Measurements from ENCODE around the gene TNKS1BP1.
"Not testable (repeated sequence)": the region's sequence is repeated elsewhere in the genome, so short reads cannot be mapped to it uniquely, and the experiment has no call there.

The TNKS1BP1 gene

GRCh38 chr11:57354699-57355098 is 29.9 kb upstream of the TNKS1BP1 start:
- peak; percentile 90 to 91 for DNase-seq

- DNase-seq = no peak
Observed at GRCh38 chr11:57353852-57354251, 29.1 kb upstream of the TNKS1BP1 start.

GRCh38 chr11:57353446-57353845 is 28.7 kb upstream of the TNKS1BP1 start:
- DNase-seq = no peak

- no peak for DNase-seq
Observed at GRCh38 chr11:57353036-57353435, 28.3 kb upstream of the TNKS1BP1 start.

- DNase-seq = peak; percentile 18 to 42
Observed at GRCh38 chr11:57349491-57350274, 24.9 kb upstream of the TNKS1BP1 start.

- DNase-seq = no peak
Observed at GRCh38 chr11:57348636-57349313, 24.0 kb upstream of the TNKS1BP1 start.

GRCh38 chr11:57348052-57348451 is 23.3 kb upstream of the TNKS1BP1 start:
- DNase-seq = no peak

GRCh38 chr11:57347336-57347735 is 22.6 kb upstream of the TNKS1BP1 start:
- no peak for DNase-seq

DNA sequence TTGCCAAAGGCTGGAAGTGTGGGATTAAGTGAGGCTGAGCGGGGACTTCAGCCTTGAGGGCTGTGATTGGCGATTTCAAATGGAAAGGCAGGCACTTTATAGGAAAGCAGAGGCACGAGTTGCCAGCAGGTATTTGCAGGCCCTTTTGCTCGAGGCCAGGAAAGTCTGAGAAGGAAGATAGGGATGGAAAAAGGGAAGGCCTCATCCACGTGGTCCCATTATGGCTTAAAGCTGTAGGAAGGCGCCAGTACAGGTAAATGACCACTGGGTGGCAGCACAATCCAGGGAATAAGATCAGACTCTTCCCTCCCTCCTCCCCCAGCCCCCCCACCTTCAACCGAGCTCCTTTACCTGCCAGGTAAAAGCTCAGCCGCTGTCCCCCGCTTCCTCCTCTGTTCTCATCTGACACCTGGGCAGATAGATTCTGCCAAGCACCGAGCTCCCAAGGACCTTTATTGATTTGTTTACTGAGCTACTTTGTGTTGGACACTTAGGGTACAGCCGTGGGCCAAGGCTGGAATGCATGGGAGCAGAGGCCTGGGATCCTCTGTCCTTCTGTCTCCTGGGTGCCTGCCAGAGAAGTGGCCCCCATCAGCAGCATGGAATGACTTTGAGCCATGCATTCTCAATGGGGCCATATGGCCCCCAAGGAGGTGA is 20.9 kb upstream of the TNKS1BP1 start:
- DNase-seq = peak; percentile 70 to 80

- no peak for DNase-seq
Observed at GRCh38 chr11:57344826-57345225, 20.1 kb upstream of the TNKS1BP1 start.

- DNase-seq = no peak
Observed at GRCh38 chr11:57343825-57344224, 19.1 kb upstream of the TNKS1BP1 start.

DNA sequence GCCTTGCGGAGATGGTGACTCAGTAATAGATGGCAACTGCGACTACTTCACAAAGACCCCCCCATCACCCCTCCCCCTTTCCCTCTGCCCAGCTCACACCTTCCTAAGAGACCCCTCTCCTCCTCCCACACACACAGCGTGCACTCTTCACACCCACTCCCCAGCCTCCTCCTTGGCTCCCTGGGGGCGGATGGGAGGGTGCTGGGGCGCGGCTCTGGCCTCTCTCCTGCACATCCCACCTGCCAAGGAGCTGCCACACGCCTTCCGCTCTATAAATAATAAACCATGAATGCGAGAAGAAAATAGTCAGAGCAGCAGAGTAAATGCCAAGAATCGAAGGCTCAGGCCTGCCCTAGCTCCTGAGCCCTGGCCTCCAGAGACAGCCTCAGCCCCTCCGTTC is 17.9 kb upstream of the TNKS1BP1 start:
- DNase-seq = no peak

DNA sequence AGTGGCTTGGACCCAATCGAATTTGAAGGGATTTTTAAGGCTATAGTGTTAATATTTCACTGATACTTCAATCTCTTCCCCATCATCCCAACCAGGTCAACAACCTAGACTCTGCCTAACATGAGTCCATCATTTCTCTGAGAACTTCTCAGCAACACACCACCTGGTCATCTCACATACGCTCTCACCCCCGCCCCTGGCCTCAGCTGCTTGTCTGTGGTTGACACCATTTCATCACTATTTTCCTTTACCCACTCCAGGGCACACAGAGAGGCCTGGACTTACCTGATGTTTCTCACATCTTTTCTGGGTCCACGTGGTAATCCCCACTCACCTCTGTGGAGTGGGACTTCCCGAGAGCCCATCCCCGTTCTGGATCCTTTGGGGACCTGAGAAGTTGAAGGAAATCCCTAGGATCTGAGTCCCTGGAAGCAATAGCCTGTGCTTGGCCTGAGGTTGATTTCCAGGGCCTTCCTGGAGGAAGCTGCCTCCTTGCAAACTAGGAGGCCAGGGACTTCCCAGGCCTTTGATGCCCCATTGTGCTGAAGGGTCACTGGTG is 16.6 kb upstream of the TNKS1BP1 start:
- no peak for DNase-seq

GRCh38 chr11:57340039-57340615 is 15.4 kb upstream of the TNKS1BP1 start:
- peak; percentile 46 to 58 for DNase-seq

- no peak for DNase-seq
Observed at GRCh38 chr11:57339328-57339727, 14.6 kb upstream of the TNKS1BP1 start.

DNA sequence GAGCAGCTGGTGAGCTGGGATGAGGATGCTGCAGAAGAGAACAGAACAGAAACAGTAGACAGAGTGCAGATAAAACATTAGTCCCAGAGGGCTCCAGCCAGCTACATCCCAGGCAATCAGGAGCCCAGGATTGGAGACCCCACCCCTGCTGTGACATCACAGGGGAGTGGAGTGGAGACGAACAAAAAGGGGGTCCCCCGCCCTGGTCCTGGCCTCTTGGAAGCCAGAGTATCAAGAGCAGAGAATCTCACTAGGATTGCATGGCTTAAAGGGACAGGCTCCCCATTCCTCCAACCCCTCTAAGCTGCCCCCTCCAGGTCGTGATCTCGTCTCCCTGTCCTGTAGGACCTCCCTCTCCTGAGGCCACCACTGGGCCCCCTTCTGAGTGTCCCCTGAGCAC is 13.4 kb upstream of the TNKS1BP1 start, which contains the start of gene P2RX3:
P2RX3 (plus strand) TSS at position 211 of the 400 bp plus-strand sequence. CDS start 199 bp downstream, outside the sequence.
- DNase-seq = no peak

GRCh38 chr11:57336856-57337255 is 12.1 kb upstream of the TNKS1BP1 start:
- not testable (repeated sequence) for DNase-seq

DNA sequence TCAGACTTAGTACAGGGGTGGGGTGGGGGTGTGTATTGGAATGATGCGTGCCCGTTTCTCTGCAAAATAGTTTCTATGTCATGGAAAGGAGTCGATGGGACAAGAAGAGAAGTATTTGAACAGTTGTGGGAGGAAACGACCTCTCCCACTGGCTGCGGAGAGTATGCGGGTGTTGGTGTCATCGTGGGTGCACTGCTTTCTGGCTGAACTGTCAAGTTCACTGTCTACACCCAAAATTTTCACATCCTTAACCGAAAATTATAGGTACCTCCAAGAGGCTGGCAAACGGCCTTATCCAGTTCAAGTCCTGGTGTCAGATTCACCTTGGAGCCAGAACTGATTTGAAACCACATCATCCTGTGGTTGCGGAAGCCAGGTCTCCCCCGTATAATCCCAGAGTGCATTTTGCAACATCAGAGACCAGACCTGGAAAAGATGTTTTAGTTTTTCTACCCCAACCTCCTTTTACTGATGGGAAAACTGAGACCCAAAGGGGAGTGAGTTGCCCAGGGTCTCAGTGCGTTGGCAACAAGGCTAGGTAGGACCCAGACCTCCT is 11.4 kb upstream of the TNKS1BP1 start:
- no peak for DNase-seq

- DNase-seq = peak; percentile 90 to 93
Observed at GRCh38 chr11:57335343-57336110, 10.8 kb upstream of the TNKS1BP1 start, which contains the start of gene SSRP1. SSRP1 (minus strand) TSS chr11:57335892; CDS start chr11:57335121, 771 bp downstream.

GRCh38 chr11:57335023-57335342 is 10.2 kb upstream of the TNKS1BP1 start:
- DNase-seq = no peak

DNA sequence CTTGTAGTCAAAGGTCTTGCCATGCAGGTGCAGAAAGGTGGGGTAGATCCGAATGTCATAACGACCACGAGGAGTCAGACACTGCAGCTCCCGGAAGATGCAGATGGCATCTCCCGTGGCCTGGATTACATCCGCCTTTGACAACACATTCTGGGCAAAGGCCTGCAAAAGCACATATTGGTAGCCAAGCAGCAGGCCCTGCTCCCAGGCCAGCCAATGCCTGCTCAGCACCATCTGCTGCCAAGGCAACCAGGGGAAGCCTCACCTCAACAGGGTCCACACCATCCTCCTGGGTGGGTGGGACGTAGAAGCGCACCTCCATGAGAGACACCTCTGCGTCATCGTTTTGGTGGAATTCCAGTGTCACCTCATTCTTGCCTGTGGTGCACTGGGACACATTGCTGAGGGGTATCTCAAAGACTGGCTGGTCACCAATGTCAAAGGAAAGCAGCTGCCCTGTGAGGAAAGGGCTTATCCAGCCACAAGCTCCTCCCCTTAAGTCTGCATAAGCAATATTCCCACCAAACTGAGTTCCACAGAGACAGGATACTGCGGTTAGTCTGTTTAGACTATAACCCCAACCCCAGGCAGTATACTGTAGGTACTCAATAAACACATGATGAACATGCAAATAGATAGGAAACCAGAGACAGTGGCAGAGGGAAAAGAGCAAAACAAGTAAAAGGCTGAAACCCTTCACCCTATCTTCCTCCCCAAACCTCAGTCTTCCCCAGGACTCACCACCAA is 8.1 kb upstream of the TNKS1BP1 start:
- no peak for DNase-seq

Measured in Kasumi-1 (cell line).